HepG2 (cell line): Measurements from ENCODE around the gene MARVELD3. TPM values are rescaled to one million over a fixed set of nuclear protein-coding genes. Genes with fewer than 3 reads are reported as not detected.

Experiments
- AKNA ChIP-seq: sonication (generic); formaldehyde crosslinking; IDR thresholded peaks from 2 replicates; pipeline ENCODE4 v1.4.0; 2020; ENCODE audit warnings: missing genetic modification reagents, borderline replicate concordance
- BCL3 ChIP-seq: sonication (generic); formaldehyde crosslinking; IDR thresholded peaks from 2 replicates; pipeline ENCODE4 v1.5.1; 2020; ENCODE audit warnings: mild to moderate bottlenecking, missing genetic modification reagents, moderate library complexity
- GMEB2 ChIP-seq: IDR thresholded peaks from 2 replicates; pipeline ENCODE4 v1.6.1; 2016; ENCODE audit warnings: missing biosample characterization, missing genetic modification reagents, low read depth
- KLF6 ChIP-seq: IDR thresholded peaks from 2 replicates; pipeline ENCODE4 v1.8.0; 2016; ENCODE audit warnings: missing biosample characterization, missing genetic modification reagents
- MIXL1 ChIP-seq: IDR thresholded peaks from 2 replicates; pipeline ENCODE4 v1.6.1; 2016
- TIGD3 ChIP-seq: sonication (generic); formaldehyde crosslinking; IDR thresholded peaks from 2 replicates; pipeline ENCODE4 v1.5.1; 2020; ENCODE audit warnings: mild to moderate bottlenecking, missing genetic modification reagents, borderline replicate concordance
- ZMYM4 ChIP-seq: sonication (generic); formaldehyde crosslinking; IDR thresholded peaks from 2 replicates; pipeline ENCODE4 v1.8.1; 2023; ENCODE audit warnings: mild to moderate bottlenecking, missing genetic modification reagents
- ZNF18 ChIP-seq: sonication (generic); formaldehyde crosslinking; IDR thresholded peaks from 2 replicates; pipeline ENCODE4 v1.8.0; 2022; ENCODE audit warnings: mild to moderate bottlenecking, missing genetic modification reagents; ENCODE audit not compliant: insufficient replicate concordance
- ZNF646 ChIP-seq: sonication (generic); formaldehyde crosslinking; IDR thresholded peaks from 2 replicates; pipeline ENCODE4 v1.9.0; 2021; ENCODE audit warnings: mild to moderate bottlenecking, missing genetic modification reagents
- ZNF674 ChIP-seq: sonication (generic); formaldehyde crosslinking; IDR thresholded peaks from 2 replicates; pipeline ENCODE4 v1.5.0; 2020; ENCODE audit warnings: low read depth, mild to moderate bottlenecking, missing genetic modification reagents
- polyA plus RNA-seq, 8 experiments: library from polyadenylated mRNA; depleted of rRNA in 3 of 8; stranded (reverse) in 7 of 8; unstranded in 1 of 8; fragments of >200 nt; fragmentation: Illumina TruSeq in 4 of 8; extraction: Trizol in 4 of 8; gene quantifications; 2 replicates each; pipeline versions ENCODE4 v1.2.1 to v1.2.3, GENCODE V29; 2011 to 2016; ENCODE audit warnings: low read depth in 4 of 8, missing spikeins in 1 of 8, mixed read lengths in 1 of 8; ENCODE audit not compliant: insufficient read depth in 1 of 8
- total RNA-seq, 5 experiments: library from RNA; depleted of rRNA; stranded (reverse); fragments of >200 nt; fragmentation: Illumina TruSeq; extraction: Trizol; gene quantifications; 2 replicates each; pipeline ENCODE4 v1.2.3, GENCODE V29; 2016; ENCODE audit warnings: low read depth in 1 of 5

The MARVELD3 gene
- total and polyA plus RNA-seq, 2 of the 13 experiments (the other 11 are each of a cell fraction or from before 2014, with no cell fraction given) = 4.8 to 5.6 TPM

- TF ChIP-seq ZNF646 = no peak
- 0 out of 2 replicates have a peak, but pooled peaks have one; percentile 37 for TF ChIP-seq ZNF674 (CRISPR knock-in tag)
- no peak for TF ChIP-seq BCL3
- no peak for TF ChIP-seq ZNF18
- TF ChIP-seq ZMYM4 = no peak; the same call in 1 of the 2 replicates
- no peak for TF ChIP-seq TIGD3
- peak; percentile 51; the same call in 1 of the 2 replicates for TF ChIP-seq MIXL1 (CRISPR knock-in tag)
- 0 out of 2 replicates have a peak, but pooled peaks have one; percentile 24 for TF ChIP-seq KLF6 (CRISPR knock-in tag)
- no peak for TF ChIP-seq AKNA (CRISPR knock-in tag)
- no peak for TF ChIP-seq GMEB2 (CRISPR knock-in tag)
These were observed 31.9 kb upstream of the MARVELD3 start (continued) for GRCh38 chr16:71594000-71594646.
